KG1 (cell line): Measurements from ENCODE around the gene WDR35.

ENCODE experiments used
- DNase-seq: peaks from one replicate; lab custom pipeline; 2025; lab: John Stamatoyannopoulos, UW

WDR35 gene

GRCh38 chr2:19989667-19990415, at the start of gene WDR35:
TSS of gene WDR35 (minus strand) at chr2:19990105. CDS start at chr2:19990015, 90 bp downstream.
- no peak for DNase-seq

DNA sequence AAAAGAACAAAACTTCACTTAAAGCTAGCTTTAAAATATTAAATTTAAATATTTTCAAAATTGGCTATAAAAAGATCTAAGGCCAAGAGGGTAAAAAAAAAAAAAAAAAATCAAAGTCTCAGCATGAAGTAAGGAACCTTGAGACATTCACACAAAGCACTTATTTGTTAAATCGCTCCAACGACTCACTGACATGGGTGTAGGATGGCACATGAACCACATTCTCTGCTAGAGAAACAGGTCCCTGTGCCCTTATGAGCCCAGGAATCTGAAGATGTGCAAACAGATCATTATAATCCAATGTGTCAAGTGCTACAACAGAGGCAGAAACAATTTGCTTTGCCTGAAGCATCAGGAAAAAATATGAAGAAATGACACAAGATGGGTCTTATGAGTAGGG, 47.8 kb upstream of the WDR35 start:
- DNase-seq: no peak

DNA sequence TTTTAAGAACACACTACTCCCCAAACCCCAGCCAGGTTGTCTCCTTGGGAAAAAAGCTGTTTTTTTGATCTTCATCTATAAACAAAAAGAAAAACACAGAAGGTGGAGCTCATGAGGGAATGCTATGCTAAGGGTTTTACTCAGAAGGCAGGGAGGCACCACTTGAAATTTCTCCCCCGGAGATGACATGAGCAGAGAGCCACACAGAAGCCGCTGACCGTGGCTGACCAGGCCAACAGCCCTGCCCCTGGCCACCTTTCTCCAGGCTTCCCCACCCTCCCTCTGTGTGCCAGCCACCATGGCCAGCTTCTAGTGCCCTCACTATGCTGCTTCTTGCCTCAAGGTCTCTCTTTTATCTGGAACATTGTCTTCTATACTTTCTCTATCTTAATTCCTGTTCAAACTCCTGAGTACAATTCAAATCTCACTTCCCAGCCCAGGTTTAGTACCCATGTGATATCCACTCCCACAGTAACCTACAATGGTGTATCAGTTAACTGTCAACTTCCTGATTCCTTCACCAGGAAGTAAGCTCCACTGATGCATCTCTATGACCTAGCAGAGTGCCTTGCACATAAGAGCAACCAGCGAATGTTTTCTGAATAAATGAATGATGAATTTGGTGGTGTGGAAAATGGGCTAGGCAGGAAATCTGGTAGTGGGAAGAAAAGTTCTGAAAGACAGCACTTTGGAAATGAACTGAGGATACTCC, 46.2 kb upstream of the WDR35 start:
- no peak for DNase-seq

DNA sequence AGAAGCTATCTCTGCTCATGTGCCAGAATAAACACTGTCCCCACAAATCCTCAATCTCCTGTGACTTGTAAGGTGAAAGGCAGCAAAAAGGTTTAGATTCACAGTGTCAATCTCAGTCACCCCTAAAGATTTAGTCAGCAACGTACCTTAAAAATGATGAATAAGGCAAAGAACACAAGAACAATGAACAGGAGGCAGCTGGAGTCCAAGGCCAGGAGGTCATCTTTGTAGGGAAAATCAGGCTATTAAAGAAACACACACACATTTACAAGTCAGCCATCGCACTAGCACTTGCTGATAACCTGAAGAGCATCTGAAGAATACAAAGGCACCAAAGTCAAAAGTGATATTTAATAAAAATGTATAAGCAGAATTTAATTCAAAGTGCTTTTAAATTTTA, 44.9 kb upstream of the WDR35 start:
- DNase-seq: no peak

GRCh38 chr2:20034218-20034617, 44.3 kb upstream of the WDR35 start:
- no peak for DNase-seq

- DNase-seq: no peak
Observed at GRCh38 chr2:20033322-20033721, 43.4 kb upstream of the WDR35 start.

DNA sequence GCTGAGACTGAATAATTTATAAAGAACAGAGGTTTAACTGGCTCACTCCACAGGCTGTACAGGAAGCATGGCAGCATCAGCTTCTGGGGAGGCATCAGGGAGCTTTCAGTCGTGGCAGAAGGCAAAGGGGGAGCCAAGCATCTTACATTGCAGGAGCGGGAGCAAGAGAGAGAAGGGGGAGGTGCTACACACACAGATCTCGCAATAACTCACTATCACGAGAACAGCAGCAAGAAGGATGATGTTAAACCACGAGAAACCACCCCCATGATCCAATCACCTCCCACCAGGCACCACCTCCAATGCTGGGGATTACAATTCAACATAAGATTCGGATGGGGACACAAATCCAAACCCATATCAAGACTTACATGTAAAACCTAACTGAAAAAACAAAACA, 40.3 kb upstream of the WDR35 start:
- no peak for DNase-seq

GRCh38 chr2:20027705-20028434, 38.0 kb upstream of the WDR35 start:
- DNase-seq: no peak

- no peak for DNase-seq
Observed at GRCh38 chr2:20027260-20027677, 37.4 kb upstream of the WDR35 start.

DNA sequence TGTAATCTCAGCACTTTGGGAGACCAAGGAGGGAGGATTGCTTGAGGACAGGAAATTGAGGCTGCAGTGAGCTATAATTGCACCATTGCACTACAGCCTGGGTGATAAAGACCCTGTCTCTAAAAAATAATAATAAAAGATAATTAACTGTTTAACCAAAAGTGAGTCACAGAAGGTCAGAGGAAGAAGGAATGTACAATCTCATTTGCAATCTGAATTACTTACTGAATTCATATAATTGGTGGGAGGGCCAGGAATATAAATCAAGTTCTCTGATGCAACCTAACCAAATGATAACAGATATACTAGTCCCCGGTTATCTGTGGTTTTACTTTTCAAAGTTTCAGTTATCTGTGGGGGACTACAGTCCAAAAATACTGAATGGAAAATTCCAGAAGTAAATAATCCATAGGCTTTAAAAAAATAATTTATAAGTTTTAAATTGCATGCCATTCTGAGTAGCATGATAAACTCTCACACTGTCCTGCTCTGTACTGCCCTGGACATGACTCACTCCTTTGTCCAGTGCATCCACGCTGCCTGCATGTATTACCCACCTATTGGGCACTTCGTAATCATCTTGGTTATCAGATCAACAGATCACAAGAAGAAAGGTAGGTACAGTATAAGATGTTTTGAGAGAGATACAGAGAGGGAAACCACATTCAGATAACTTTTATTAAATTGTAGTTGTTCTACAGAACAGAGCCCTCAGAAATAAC, 35.3 kb upstream of the WDR35 start:
- DNase-seq: no peak

GRCh38 chr2:20023688-20024087, 33.8 kb upstream of the WDR35 start:
- DNase-seq: no peak

DNA sequence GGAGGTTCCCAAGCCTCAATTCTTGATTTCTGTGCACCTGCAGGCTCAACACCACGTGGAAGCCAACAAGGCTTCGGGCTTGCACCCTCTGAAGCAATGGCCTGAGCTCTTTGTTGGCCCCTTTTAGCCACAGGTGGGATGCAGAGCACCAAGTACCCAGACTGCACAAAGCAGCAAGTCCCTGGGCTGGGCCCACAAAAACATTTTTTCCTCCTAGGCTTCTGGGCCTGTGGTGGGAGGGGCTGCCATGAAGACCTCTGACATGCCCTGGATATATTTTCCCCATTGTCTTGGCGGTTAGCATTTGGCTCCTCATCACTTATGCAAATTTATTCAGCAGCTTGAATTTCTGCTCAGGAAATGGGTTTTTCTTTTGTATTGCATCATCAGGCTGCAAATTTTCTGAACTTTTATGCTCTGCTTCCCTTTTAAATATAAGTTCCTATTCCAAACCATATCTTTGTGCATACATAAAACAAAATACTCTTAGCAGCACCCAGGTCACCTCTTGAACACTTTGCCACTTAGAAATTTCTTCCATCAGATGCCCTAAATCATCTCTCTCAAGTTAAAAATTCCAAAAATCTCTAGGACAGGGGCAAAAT, 31.6 kb upstream of the WDR35 start:
- DNase-seq: no peak

GRCh38 chr2:20019747-20020146, 29.8 kb upstream of the WDR35 start:
- DNase-seq: no peak

DNA sequence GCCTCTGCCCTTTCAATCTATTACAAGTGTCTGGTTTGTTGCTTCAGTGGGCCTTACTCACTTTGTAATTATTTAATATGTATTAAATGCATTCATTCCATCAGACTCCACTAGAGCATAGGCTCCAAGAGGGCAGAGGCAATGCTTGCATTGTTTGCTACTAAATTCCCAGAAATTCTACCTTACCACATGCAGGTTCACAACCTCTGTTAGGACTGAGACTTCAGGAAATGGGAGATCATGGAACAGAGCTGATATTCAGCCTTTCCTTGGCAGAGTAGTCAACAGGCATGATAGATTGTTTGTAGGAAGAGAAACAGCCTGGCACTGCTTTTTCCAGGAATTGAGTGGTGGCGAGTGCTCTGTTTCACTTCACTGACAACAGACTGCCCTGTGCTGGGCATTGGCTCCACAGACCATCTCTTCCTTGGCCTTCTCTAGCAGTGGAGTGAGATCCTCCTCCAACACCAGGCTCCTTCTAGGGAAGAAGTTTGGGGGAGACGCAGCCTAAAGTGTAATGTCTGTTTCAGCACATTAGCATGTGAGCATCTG, 28.8 kb upstream of the WDR35 start:
- no peak for DNase-seq

DNA sequence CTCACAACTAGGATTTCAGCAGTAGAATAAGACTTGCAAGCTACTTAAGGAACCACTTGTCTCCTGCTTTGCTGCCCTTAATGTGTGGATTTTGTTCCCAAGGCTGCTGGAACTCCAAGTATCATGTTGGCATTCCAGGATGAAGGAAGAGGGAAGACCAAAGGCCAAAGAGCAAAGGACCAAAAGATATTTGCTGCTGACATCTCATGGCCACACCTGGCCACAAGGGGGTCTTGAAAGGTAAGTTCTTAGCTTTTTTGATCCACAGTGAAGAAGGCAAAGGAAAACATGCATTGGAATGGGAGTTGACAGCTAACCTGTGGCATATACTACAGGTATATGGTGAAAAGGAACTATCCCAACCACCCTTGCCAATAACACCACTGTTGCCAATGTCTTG, 26.4 kb upstream of the WDR35 start:
- DNase-seq: no peak

DNA sequence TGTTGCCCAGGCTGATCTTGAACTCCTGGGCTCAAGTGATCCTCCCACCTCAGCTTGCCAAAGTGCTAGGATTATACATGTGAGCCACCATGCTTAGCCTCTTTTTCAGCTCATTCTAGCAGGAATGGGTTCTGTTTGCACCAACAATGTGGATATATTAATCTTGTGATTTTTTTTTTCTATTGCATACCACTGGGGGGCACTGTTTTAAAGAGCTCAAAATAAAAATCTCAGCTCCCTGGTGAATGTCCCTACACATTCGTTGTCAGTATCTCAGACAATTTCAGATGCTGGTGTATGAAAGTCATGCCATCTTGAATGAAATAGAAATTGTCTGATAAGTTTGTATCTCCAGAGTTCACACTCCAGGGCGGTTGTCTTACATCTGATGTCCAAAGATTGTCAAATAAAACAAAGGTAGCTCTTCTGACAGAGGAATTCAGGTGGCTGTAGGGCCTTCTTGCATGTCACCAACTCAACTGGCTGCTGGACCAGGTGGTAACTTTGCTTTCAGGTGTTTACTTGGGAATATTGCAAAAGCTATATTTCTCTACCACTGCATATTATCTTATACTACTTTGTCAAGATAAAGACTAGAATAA, 25.7 kb upstream of the WDR35 start:
- peak; percentile 8 for DNase-seq

- DNase-seq: no peak
Observed at GRCh38 chr2:20013126-20013849, 23.4 kb upstream of the WDR35 start.

DNA sequence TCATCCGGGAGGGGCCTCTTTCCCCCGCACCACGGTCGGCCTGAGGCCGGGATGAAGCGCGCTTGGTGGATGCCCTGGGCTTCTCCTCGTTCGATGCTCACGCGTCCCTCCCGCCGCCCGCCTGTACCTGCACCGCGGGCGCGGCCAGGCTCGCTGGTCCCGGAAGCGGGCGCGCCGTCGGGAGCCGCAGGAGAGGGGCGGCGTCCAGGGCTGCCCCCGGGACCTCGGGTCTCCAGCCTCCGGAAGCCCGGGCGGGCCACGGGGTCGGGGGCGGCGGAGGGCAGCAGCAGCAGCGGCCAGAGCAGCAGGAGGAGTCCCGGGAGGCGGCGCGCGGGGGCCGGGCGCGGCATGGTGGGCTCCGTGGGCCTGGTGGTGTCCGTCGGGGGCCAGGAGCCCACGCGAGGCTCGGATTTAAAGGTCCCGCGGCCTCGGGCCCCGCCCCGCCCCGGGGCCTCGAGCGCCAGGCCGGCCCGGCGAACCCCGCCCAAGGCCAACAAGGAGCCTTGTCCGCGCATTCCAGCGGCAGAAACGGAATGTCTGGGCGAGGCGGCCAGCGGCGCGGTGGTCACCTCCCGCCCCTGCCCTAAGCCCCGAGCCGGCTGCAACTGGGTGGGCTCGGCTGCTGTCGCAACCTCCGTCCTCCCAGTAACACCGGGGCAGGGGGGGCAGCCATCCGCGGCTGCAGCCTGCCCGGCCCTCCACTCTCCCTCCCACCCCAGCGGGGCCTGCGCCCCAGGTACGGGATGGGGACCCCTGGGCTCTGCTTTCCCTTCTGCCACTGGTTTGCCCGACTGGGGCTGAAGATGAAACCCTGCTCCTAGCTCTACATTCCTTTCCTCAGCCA, 22.6 kb upstream of the WDR35 start, which contains the start of gene MATN3:
Gene MATN3, minus strand, starts transcription at position 387 of the 844 bp plus-strand sequence. Its CDS starts 37 bp downstream, at position 350.
- no peak for DNase-seq

DNA sequence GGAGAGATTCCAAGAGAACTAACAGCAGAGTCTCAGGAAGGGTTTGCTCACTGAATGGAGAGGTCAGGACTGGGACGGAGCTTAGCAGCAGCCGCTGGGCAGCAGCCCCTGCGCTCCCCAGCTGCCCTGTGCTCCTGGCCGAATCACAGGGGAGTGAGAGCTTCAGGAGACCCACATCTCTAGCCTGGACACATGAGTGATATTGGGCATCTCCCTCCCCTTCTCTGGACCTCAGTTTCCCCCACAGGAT, 22.1 kb upstream of the WDR35 start:
- no peak for DNase-seq
